ENCODE data around the gene BANP.

- TF ChIP-seq CTCF (IDR thresholded peaks at IDR 0.05) (no peak), POLR2AphosphoS5 (IDR thresholded peaks at IDR 0.05) (no peak)
These were observed 61.1 kb downstream of the BANP start for GRCh38 chr16:88012360-88012759.

All from breast epithelium (tissue), 3 donors.